ENCODE results near the gene IGFL3. TPM values are rescaled to one million over a fixed set of nuclear protein-coding genes. Genes with fewer than 3 reads are reported as not detected.

Gene IGFL3
- total RNA-seq, 1 experiment from 2014 or later: not detected

GRCh38 chr19:46133777-46134241 is 9.3 kb upstream of the IGFL3 start:
- Histone ChIP-seq H3K9me3 (ENCODE audit: control insufficient read depth, low read depth, low read length) (no peaks in the 10 kb centered on the region), H3K79me1 (ENCODE audit: insufficient read depth, low read depth, low read length, poor library complexity, severe bottlenecking) (no peaks in the 10 kb centered on the region), H3K56ac (ENCODE audit: insufficient read length, low read depth, low read length) (no peak overlapping the region), H2AK5ac (ENCODE audit: insufficient read length, low read length) (peak overlapping the region; percentile 22), H2BK120ac (ENCODE audit: low read depth, low read length, poor library complexity, severe bottlenecking) (peak overlapping the region; percentile 96), H3K4ac (ENCODE audit: low read depth, low read length) (peak overlapping the region; percentile 32; the same call in 1 of the 2 replicates), H2BK5ac (ENCODE audit: insufficient read length, low read length) (peak overlapping the region; percentile 31), H3K79me2 (ENCODE audit: insufficient read depth, low read length) (no peaks in the 10 kb centered on the region), H3K23me2 (ENCODE audit: insufficient read length, low read depth, low read length, poor library complexity, severe bottlenecking) (no peaks in the 10 kb centered on the region), H3K4me1 (ENCODE audit: insufficient read depth, low read length) (no peaks in the 10 kb centered on the region; the same call in 1 of the 2 replicates), H2BK15ac (ENCODE audit: low read depth, low read length) (no peak overlapping the region), H3K18ac (ENCODE audit: insufficient read length, low read depth, low read length) (peak overlapping the region; percentile 94), H4K20me1 (ENCODE audit: control insufficient read depth, insufficient read depth, insufficient read length) (no peaks in the 10 kb centered on the region), H2BK12ac (ENCODE audit: insufficient read length, low read depth, low read length) (peak overlapping the region; percentile 12), H4K91ac (ENCODE audit: insufficient read length, low read depth, low read length) (no peak overlapping the region), H3K27me3 (ENCODE audit: insufficient read depth, low read length) (no peaks in the 10 kb centered on the region), H4K8ac (replicated peaks; ENCODE audit: insufficient read length, low read depth, low read length) (no peak overlapping the region), H3K4me2 (ENCODE audit: insufficient read depth, insufficient read length, low read length) (no peak overlapping the region), H3K9ac (ENCODE audit: extremely low read depth, insufficient read length, low read length) (no peak overlapping the region), H4K5ac (ENCODE audit: insufficient read length, low read depth, low read length) (no peak overlapping the region), H3K14ac (ENCODE audit: insufficient read depth, low read length) (peak overlapping the region; percentile 62; the same call in 1 of the 2 replicates), H3T11ph (ENCODE audit: low read length) (peak overlapping the region; percentile 99), H3K27ac (ENCODE audit: insufficient read length, low read depth, low read length) (peak overlapping the region; percentile 90), H2BK20ac (ENCODE audit: low read depth, low read length, poor library complexity, severe bottlenecking) (no peak overlapping the region), H3K23ac (ENCODE audit: insufficient read length, low read depth, low read length) (no peak overlapping the region), H2AFZ (ENCODE audit: low read length) (no peak overlapping the region)
- no peak for TF ChIP-seq CTCF (conservative IDR thresholded peaks at IDR 0.05)
- Mint-ChIP-seq H3K4me1 (peaks cover 28 to 31% of the 10 kb centered on the region in 2 experiments), H3K27ac (peak overlapping the region; percentile 98 to 99 (median 99)), H3K27me3 (ENCODE audit: low read depth) (peaks cover 2% of the 10 kb centered on the region; the same call in 1 of the 2 replicates), H3K9me3 (peaks cover 7 to 11% of the 10 kb centered on the region in 2 experiments), H3K36me3 (ENCODE audit: insufficient read depth in 1 of 3, low read depth in 3 of 3) (peaks cover 4 to 23% (median 9%) of the 10 kb centered on the region in 3 experiments), H3K4me3 (peak overlapping the region in 1 of 2 experiments; percentile 49; a peak in 2 of 5 replicates)
- no CpG with 5 or more reads among the region's 1 CpG for WGBS (ENCODE audit: extremely low coverage, insufficient read length, low lambda C conversion rate)
- DNase-seq: peak; percentile 65

Measured in H9 (cell line).